HCT116 (cell line): ENCODE results near the gene SLMAP. TPM values are rescaled to one million over a fixed set of nuclear protein-coding genes. Genes with fewer than 3 reads are reported as not detected.

Experiments used
- ATAC-seq: fragments of 200-7000 bp; cut with Tn5 transposase; 2 replicates; pipeline ENCODE4 v1.9.1; 2020; ENCODE audit warnings: mild to moderate bottlenecking, moderate library complexity
- BruUV-seq: library from RNA; stranded (reverse); fragments of 400-500 nt; replicated peaks from 2 replicates; lab custom pipeline; 2021; lab: Mats Ljungman, UMichigan
- CTCF ChIA-PET: fragments of 300-600 bp; sonication (Branson Sonifier 250); formaldehyde crosslinking; loops from one replicate; lab custom pipeline; 2021; ENCODE audit warnings: antibody characterized with exemption; lab: Charles Lee
- POLR2A ChIA-PET: fragments of 300-600, 350-600 bp; sonication (Branson Sonifier 250); formaldehyde crosslinking; loops from one replicate; lab custom pipeline; 2021; ENCODE audit warnings: antibody characterized with exemption; lab: Charles Lee
- RAD21 ChIA-PET, 2 experiments: fragments of 300-600 bp; sonication (Branson Sonifier 250); formaldehyde crosslinking; loops; one replicate each; lab custom pipeline; 2023; ENCODE audit warnings: low total read pairs in 2 of 2; ENCODE audit not compliant: uncharacterized antibody in 2 of 2, unreplicated experiment in 2 of 2, low non-redundant PET in 1 of 2; lab: Charles Lee
- DNase-seq: peaks from one replicate; pipeline ENCODE4 v3.0.0-alpha.2; 2010; ENCODE audit warnings: low read depth, low spot score
- H2AFZ ChIP-seq: fragments of 200-600 bp; shearing (Covaris generic), sonication (generic); 2 replicates; pipeline ENCODE4 v1.6.1; 2017; ENCODE audit warnings: low read depth, mixed run types, mixed read lengths, antibody characterized with exemption, low read length; ENCODE audit not compliant: poor library complexity, severe bottlenecking
- H3K27ac ChIP-seq: 2 replicates; pipeline ENCODE4 v1.5.1; 2012; ENCODE audit warnings: low read depth, low read length
- H3K27me3 ChIP-seq: fragments of 200-600 bp; sonication (generic); 2 replicates; pipeline ENCODE4 v1.6.1; 2016; ENCODE audit warnings: mixed run types, low read length, mixed read lengths; ENCODE audit not compliant: insufficient read depth
- H3K36me3 ChIP-seq, 2 experiments: fragments of 200-500 bp in 1 of 2; fragments of 200-600 bp in 1 of 2; sonication (Bioruptor generic) in 1 of 2; sonication (generic) in 1 of 2; 2 replicates each; pipeline versions ENCODE4 v1.5.1 to v1.6.1; 2014 to 2016; ENCODE audit warnings: low read length in 2 of 2, inconsistent platforms in 1 of 2, mixed read lengths in 1 of 2, mixed run types in 1 of 2; ENCODE audit not compliant: insufficient read depth in 2 of 2, control insufficient read depth in 1 of 2
- H3K4me1 ChIP-seq, 2 experiments: fragments of 200-600 bp in 1 of 2; sonication (generic) in 1 of 2; 2 replicates each; pipeline versions ENCODE4 v1.5.1 to v1.6.1; 2012 to 2017; ENCODE audit warnings: low read length in 2 of 2, inconsistent platforms in 1 of 2, mild to moderate bottlenecking in 1 of 2, mixed read lengths in 1 of 2, mixed run types in 1 of 2, moderate library complexity in 1 of 2; ENCODE audit not compliant: insufficient read depth in 2 of 2, control insufficient read depth in 1 of 2
- H3K4me2 ChIP-seq: fragments of 200-600 bp; sonication (generic); 2 replicates; pipeline ENCODE4 v1.6.1; 2017; ENCODE audit warnings: mixed run types, low read length, mixed read lengths
- H3K4me3 ChIP-seq, 2 experiments: fragments of 200-600 bp in 1 of 2; sonication (generic) in 1 of 2; replicated peaks in 1 of 2; 2 replicates each; pipeline ENCODE4 v1.5.1; 2011 to 2016; ENCODE audit warnings: low read length in 2 of 2, control low read depth in 1 of 2, low read depth in 1 of 2, mild to moderate bottlenecking in 1 of 2, mixed read lengths in 1 of 2, mixed run types in 1 of 2
- H3K79me2 ChIP-seq: fragments of 200-600 bp; sonication (generic); 2 replicates; pipeline ENCODE4 v1.6.1; 2017; ENCODE audit warnings: mild to moderate bottlenecking, mixed run types, low read length, moderate library complexity, mixed read lengths; ENCODE audit not compliant: insufficient read depth
- H3K9ac ChIP-seq: fragments of 200-600 bp; sonication (generic); 2 replicates; pipeline ENCODE4 v1.6.1; 2016; ENCODE audit warnings: low read length, mixed read lengths
- H3K9me2 ChIP-seq: fragments of 200-600 bp; sonication (generic), shearing (Covaris generic); 2 replicates; pipeline ENCODE4 v1.6.1; 2017; ENCODE audit warnings: mixed run types, mild to moderate bottlenecking, moderate library complexity; ENCODE audit not compliant: insufficient read depth
- H3K9me3 ChIP-seq, 2 experiments: fragments of 200-500 bp in 1 of 2; fragments of 200-600 bp in 1 of 2; sonication (Bioruptor generic) in 1 of 2; sonication (generic) in 1 of 2; 2 replicates each; pipeline ENCODE4 v1.6.1; 2014 to 2017; ENCODE audit warnings: low read length in 2 of 2, mixed read lengths in 2 of 2, inconsistent platforms in 1 of 2, low read depth in 1 of 2, mild to moderate bottlenecking in 1 of 2, mixed run types in 1 of 2, moderate library complexity in 1 of 2; ENCODE audit not compliant: control insufficient read depth in 1 of 2, insufficient read depth in 1 of 2
- H4K20me1 ChIP-seq: fragments of 200-600 bp; sonication (generic), shearing (Covaris generic); 2 replicates; pipeline ENCODE4 v1.6.1; 2017; ENCODE audit warnings: mixed run types, mild to moderate bottlenecking, moderate library complexity; ENCODE audit not compliant: insufficient read depth
- CBX3 ChIP-seq: IDR thresholded peaks from 2 replicates; pipeline ENCODE4 v1.6.1; 2012; ENCODE audit warnings: low read depth
- EGR1 ChIP-seq: IDR thresholded peaks from 2 replicates; pipeline ENCODE4 v1.6.1; 2012; ENCODE audit warnings: low read depth
- ELF1 ChIP-seq: IDR thresholded peaks from 2 replicates; pipeline ENCODE4 v1.6.1; 2012; ENCODE audit warnings: low read depth, borderline replicate concordance
- EZH2 ChIP-seq: fragments of 200-600 bp; sonication (generic); IDR thresholded peaks from 2 replicates; pipeline ENCODE4 v1.6.1; 2017; ENCODE audit warnings: antibody characterized with exemption, mixed run types
- EZH2phosphoT487 ChIP-seq: fragments of 200-600 bp; IDR thresholded peaks from 2 replicates; pipeline ENCODE4 v1.6.1; 2018; ENCODE audit warnings: antibody characterized with exemption, borderline replicate concordance
- FOSL1 ChIP-seq: IDR thresholded peaks from 2 replicates; pipeline ENCODE4 v1.6.1; 2012; ENCODE audit warnings: low read depth
- JUND ChIP-seq: IDR thresholded peaks from 2 replicates; pipeline ENCODE4 v1.6.1; 2012
- POLR2A ChIP-seq: IDR thresholded peaks from 2 replicates; pipeline ENCODE4 v1.7.0; 2011; ENCODE audit warnings: borderline replicate concordance; ENCODE audit not compliant: insufficient read depth, insufficient read length; ENCODE audit errors: extremely low read depth
- RAD21 ChIP-seq: IDR thresholded peaks from 2 replicates; pipeline ENCODE4 v1.6.1; 2012; ENCODE audit warnings: low read depth, mild to moderate bottlenecking
- SIN3A ChIP-seq: IDR thresholded peaks from 2 replicates; pipeline ENCODE4 v1.6.1; 2012; ENCODE audit warnings: low read depth
- SP1 ChIP-seq: IDR thresholded peaks from 2 replicates; pipeline ENCODE4 v1.6.1; 2012; ENCODE audit warnings: low read depth
- SRF ChIP-seq: IDR thresholded peaks from 2 replicates; pipeline ENCODE4 v1.6.1; 2012; ENCODE audit warnings: low read depth
- TCF7L2 ChIP-seq: IDR thresholded peaks from 2 replicates; pipeline ENCODE4 v1.7.0; 2011; ENCODE audit warnings: borderline replicate concordance, inconsistent platforms; ENCODE audit not compliant: insufficient read depth, insufficient read length; ENCODE audit errors: extremely low read depth
- YY1 ChIP-seq: IDR thresholded peaks from 2 replicates; pipeline ENCODE4 v1.6.1; 2011; ENCODE audit warnings: low read length, low read depth, moderate library complexity, mild to moderate bottlenecking; ENCODE audit not compliant: insufficient replicate concordance; ENCODE audit errors: extremely low read depth
- ZFX ChIP-seq: fragments of 450-650 bp; IDR thresholded peaks from 2 replicates; pipeline ENCODE4 v1.6.1; 2017
- ZNF274 ChIP-seq: fragments of 200-500 bp; sonication (Bioruptor generic); IDR thresholded peaks from 2 replicates; pipeline ENCODE4 v1.6.1; 2014; ENCODE audit warnings: mild to moderate bottlenecking, low read depth, low read length, inconsistent platforms
- intact Hi-C: fragments of 100-400 bp; cut with micrococcal nuclease; formaldehyde crosslinking; loops from 2 replicates; pipeline ENCODE4 v1.10.0; 2022
- total RNA-seq: library from RNA; stranded (reverse); gene quantifications from one replicate; pipeline ENCODE4 v1.2.1, GENCODE V29; 2021; ENCODE audit not compliant: unreplicated experiment
- TF ChIP-seq, protein P1 (sequence below): IDR thresholded peaks from 2 replicates; pipeline ENCODE4 v1.6.1; 2011; ENCODE audit warnings: mild to moderate bottlenecking, low read length, moderate library complexity; ENCODE audit not compliant: insufficient replicate concordance; ENCODE audit errors: extremely low read depth
- TF ChIP-seq, protein P2 (sequence below): IDR thresholded peaks from 2 replicates; pipeline ENCODE4 v1.6.1; 2012
- TF ChIP-seq, protein P3 (sequence below): IDR thresholded peaks from 2 replicates; pipeline ENCODE4 v1.6.1; 2012

The SLMAP gene
- total RNA-seq, 1 experiment from 2014 or later: 81.0 TPM

DNA sequence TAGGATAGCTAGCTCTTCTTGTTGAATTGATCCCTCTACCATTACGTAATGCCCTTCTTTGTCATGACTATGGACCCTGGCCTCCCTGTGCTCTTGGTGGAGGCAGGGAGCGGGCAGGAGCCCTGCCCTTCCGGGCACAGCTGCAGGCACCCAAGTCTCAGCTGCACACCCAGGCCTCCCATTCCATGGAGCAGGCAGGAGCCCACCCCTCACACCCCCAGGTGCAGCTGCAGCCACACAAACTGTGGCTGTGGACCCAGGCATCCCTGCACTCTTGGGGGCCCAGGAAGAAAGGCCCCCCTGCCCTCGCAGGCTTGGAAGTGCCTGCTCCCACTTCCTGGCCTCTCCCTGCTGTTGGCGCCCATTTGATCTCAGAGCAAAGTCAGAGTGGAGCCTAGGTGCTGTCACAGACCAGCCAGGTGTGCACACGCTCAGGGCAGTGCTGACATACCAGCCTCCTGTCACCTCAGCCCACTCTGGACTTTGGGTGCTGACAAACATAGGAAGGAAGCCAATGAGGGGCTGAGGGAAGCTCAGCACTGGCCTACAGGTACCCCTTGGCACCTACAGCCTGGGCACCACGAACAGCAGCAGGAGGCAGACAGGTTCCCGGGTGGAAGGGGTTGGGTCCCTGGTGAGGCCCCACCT lies 53.0 kb downstream of the SLMAP start:
- peaks cover 23 to 28% of the 10 kb centered on the region in 2 experiments for H3K4me1 ChIP-seq
- H3K27me3 ChIP-seq: no peaks in the 10 kb centered on the region
- no peak overlapping the region for H3K4me2 ChIP-seq
- RAD21 ChIA-PET: no interaction called here
- no peak overlapping the region for H3K4me3 ChIP-seq
- DNase-seq (no peak), ATAC-seq (no peak)
- intact Hi-C loops: no loop called here
- H3K36me3 ChIP-seq: no peaks in the 10 kb centered on the region
- CTCF ChIA-PET: no interaction called here
- peaks cover 99% of the 10 kb centered on the region for H3K79me2 ChIP-seq
- H3K9me2 ChIP-seq: no peaks in the 10 kb centered on the region
- H3K9me3 ChIP-seq: peaks cover 0 to 9% of the 10 kb centered on the region in 2 experiments; a peak in 2 of 4 replicates
- H3K9ac ChIP-seq: no peak overlapping the region
- H3K27ac ChIP-seq: no peak overlapping the region
- H2AFZ ChIP-seq: no peak overlapping the region
- no peaks in the 10 kb centered on the region for H4K20me1 ChIP-seq
- no peak for TF ChIP-seq ELF1
- TF ChIP-seq EZH2phosphoT487: no peak
- TF ChIP-seq POLR2A: no peak
- no peak for TF ChIP-seq EZH2
- no TSS peak for BruUV-seq
- POLR2A ChIA-PET: no interaction called here

DNA sequence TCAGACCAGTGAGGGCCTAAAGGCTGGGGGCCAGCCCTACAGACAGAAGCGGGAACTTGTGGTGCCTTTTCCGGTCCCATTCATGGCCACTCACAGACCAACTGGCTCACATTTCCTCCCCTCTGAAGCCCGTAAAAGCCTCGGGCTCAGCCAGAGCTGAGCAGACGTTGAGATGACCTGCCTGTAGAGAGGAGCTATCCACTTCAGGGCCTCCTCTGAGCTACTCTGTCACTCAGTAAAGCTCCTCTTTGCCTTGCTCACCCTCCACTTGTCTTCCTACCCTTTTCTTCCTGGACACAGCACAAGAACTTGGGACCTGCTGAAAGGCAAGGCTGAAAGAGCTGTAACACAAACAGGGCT lies 53.5 kb downstream of the SLMAP start:
- no peak overlapping the region for H3K4me2 ChIP-seq
- H3K79me2 ChIP-seq: peaks cover 99% of the 10 kb centered on the region
- H3K36me3 ChIP-seq: no peaks in the 10 kb centered on the region
- RAD21 ChIA-PET: no interaction called here
- peaks cover 18 to 23% of the 10 kb centered on the region in 2 experiments for H3K4me1 ChIP-seq
- H3K4me3 ChIP-seq: no peak overlapping the region
- no peak overlapping the region for H2AFZ ChIP-seq
- no peak for DNase-seq
- no peaks in the 10 kb centered on the region for H3K9me2 ChIP-seq
- no peaks in the 10 kb centered on the region for H3K27me3 ChIP-seq
- peaks cover 0 to 9% of the 10 kb centered on the region in 2 experiments; a peak in 2 of 4 replicates for H3K9me3 ChIP-seq
- no peak overlapping the region for H3K9ac ChIP-seq
- CTCF ChIA-PET: no interaction called here
- intact Hi-C loops: no loop called here
- no peak for ATAC-seq
- no peaks in the 10 kb centered on the region for H4K20me1 ChIP-seq
- BruUV-seq: no TSS peak
- POLR2A ChIA-PET: no interaction called here
- H3K27ac ChIP-seq: no peak overlapping the region
- TF ChIP-seq TCF7L2 (no peak), ZNF274 (no peak), SIN3A (no peak), CBX3 (no peak), SRF (no peak), POLR2A (no peak), FOSL1 (no peak), EZH2 (no peak), RAD21 (no peak), YY1 (no peak), EZH2phosphoT487 (no peak), EGR1 (no peak), JUND (no peak), SP1 (no peak), ZFX (no peak), ELF1 (no peak)
- TF ChIP-seq, protein P1, sequence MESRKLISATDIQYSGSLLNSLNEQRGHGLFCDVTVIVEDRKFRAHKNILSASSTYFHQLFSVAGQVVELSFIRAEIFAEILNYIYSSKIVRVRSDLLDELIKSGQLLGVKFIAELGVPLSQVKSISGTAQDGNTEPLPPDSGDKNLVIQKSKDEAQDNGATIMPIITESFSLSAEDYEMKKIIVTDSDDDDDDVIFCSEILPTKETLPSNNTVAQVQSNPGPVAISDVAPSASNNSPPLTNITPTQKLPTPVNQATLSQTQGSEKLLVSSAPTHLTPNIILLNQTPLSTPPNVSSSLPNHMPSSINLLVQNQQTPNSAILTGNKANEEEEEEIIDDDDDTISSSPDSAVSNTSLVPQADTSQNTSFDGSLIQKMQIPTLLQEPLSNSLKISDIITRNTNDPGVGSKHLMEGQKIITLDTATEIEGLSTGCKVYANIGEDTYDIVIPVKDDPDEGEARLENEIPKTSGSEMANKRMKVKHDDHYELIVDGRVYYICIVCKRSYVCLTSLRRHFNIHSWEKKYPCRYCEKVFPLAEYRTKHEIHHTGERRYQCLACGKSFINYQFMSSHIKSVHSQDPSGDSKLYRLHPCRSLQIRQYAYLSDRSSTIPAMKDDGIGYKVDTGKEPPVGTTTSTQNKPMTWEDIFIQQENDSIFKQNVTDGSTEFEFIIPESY: no peak
- TF ChIP-seq, protein P2, sequence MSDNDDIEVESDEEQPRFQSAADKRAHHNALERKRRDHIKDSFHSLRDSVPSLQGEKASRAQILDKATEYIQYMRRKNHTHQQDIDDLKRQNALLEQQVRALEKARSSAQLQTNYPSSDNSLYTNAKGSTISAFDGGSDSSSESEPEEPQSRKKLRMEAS: no peak
- TF ChIP-seq, protein P3, sequence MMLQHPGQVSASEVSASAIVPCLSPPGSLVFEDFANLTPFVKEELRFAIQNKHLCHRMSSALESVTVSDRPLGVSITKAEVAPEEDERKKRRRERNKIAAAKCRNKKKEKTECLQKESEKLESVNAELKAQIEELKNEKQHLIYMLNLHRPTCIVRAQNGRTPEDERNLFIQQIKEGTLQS: no peak
